Mucosa of rectum (tissue), 2 donors: Measurements from ENCODE around the gene LCN2.
A peak's percentile ranks its signal among the peaks of the same experiment; 100 is the strongest.
"Not testable (repeated sequence)": the region's sequence is repeated elsewhere in the genome, so short reads cannot be mapped to it uniquely, and the experiment has no call there.

Experiments used
- H3K27ac ChIP-seq, 2 donors: one replicate each; pipeline ENCODE4 v1.7.0; 2013; ENCODE audit warnings: inconsistent platforms in 2 of 2, low read depth in 2 of 2, low read length in 2 of 2
- H3K27me3 ChIP-seq, 2 donors: one replicate each; pipeline ENCODE4 v1.7.0; 2013; ENCODE audit warnings: low read length in 2 of 2; ENCODE audit not compliant: control insufficient read depth in 2 of 2, insufficient read depth in 2 of 2
- H3K36me3 ChIP-seq, 2 donors: one replicate each; pipeline ENCODE4 v1.7.0; 2013; ENCODE audit warnings: low read length in 2 of 2; ENCODE audit not compliant: control insufficient read depth in 2 of 2, insufficient read depth in 2 of 2
- H3K4me1 ChIP-seq, 2 donors: one replicate each; pipeline ENCODE4 v1.7.0; 2013; ENCODE audit warnings: low read length in 2 of 2, mild to moderate bottlenecking in 1 of 2; ENCODE audit not compliant: control insufficient read depth in 2 of 2, insufficient read depth in 2 of 2
- H3K4me3 ChIP-seq, 2 donors: one replicate each; pipeline ENCODE4 v1.7.0; 2013; ENCODE audit warnings: low read length in 2 of 2
- H3K9ac ChIP-seq, 2 donors: one replicate each; pipeline ENCODE4 v1.7.0; 2013; ENCODE audit warnings: low read length in 2 of 2, low read depth in 1 of 2, mild to moderate bottlenecking in 1 of 2
- H3K9me3 ChIP-seq, 2 donors: one replicate each; pipeline ENCODE4 v1.7.0; 2013; ENCODE audit warnings: low read length in 2 of 2; ENCODE audit not compliant: control insufficient read depth in 2 of 2
- donor health status: healthy.
- donor health status: Normal muscosa, but diverticular disease.

LCN2 gene

GRCh38 chr9:128128836-128129590 is 20.2 kb upstream of the LCN2 start:
- peak overlapping the region; percentile 95 to 97 for H3K27ac ChIP-seq
- H3K36me3 ChIP-seq, result peaks cover 7 to 8% of the 10 kb centered on the region in 2 donors
- peak overlapping the region; percentile 91 to 97 for H3K4me3 ChIP-seq
- H3K9me3 ChIP-seq, result no peaks in the 10 kb centered on the region
- H3K9ac ChIP-seq, result peak overlapping the region; percentile 80 to 88
- no peaks in the 10 kb centered on the region for H3K27me3 ChIP-seq
- peaks cover 25% of the 10 kb centered on the region in 2 donors for H3K4me1 ChIP-seq

- H3K9ac ChIP-seq, H3K36me3 ChIP-seq, H3K27me3 ChIP-seq, H3K9me3 ChIP-seq, H3K27ac ChIP-seq, H3K4me3 ChIP-seq: not testable (repeated sequence)
- H3K4me1 ChIP-seq, result peaks cover 21% of the 10 kb centered on the region in 2 donors
Observed at GRCh38 chr9:128129976-128130590, 19.2 kb upstream of the LCN2 start.

DNA sequence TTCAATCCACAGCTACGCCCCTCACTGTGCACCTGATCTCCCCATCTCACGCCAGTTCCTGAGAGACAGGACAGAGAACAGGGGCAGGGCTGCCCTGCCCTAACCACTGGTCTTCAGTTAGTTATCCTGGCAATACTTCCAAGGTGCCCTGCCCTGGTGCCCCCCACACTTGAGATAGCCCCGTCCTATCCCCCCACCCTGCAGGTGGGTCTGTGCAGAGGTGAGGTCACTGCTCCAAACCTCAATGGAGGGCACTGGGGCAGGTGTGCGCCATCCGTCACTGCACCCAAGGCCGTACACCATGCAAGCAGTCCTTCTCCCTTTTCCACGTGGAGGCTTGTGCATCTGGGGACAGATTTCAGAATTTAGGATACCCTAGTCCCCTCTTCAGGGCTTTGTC is 18.6 kb upstream of the LCN2 start:
- not testable (repeated sequence) for H3K27ac ChIP-seq, H3K9ac ChIP-seq, H3K4me3 ChIP-seq, H3K9me3 ChIP-seq, H3K27me3 ChIP-seq, H3K36me3 ChIP-seq
- H3K4me1 ChIP-seq, result peaks cover 15 to 19% of the 10 kb centered on the region in 2 donors

DNA sequence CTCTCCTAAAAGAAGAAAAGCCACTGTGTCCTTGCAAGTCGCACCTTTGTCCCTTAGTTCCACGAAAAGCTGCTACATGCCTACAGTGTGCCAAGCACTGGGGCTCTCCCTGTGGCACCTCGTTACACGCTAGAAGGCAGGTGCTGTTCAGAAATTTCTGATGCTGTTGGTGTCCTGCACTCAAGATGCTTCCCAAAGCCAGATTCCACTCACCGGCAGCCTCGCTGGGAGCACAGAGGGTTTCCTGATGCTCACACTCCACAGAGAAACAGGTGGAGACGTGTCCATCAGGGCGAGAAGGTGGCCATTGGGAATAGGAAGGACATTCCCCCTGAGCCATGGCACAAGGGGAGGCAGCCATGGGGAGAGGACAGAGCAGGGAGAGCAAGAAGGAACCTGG is 17.9 kb upstream of the LCN2 start:
- peaks cover 8 to 13% of the 10 kb centered on the region in 2 donors for H3K4me1 ChIP-seq
- H3K36me3 ChIP-seq, H3K9me3 ChIP-seq, H3K4me3 ChIP-seq, H3K27ac ChIP-seq, H3K9ac ChIP-seq, H3K27me3 ChIP-seq: not testable (repeated sequence)

GRCh38 chr9:128132139-128132538 is 17.1 kb upstream of the LCN2 start:
- H3K27ac ChIP-seq, H3K27me3 ChIP-seq, H3K4me3 ChIP-seq, H3K9me3 ChIP-seq, H3K4me1 ChIP-seq, H3K36me3 ChIP-seq, H3K9ac ChIP-seq: not testable (repeated sequence)

DNA sequence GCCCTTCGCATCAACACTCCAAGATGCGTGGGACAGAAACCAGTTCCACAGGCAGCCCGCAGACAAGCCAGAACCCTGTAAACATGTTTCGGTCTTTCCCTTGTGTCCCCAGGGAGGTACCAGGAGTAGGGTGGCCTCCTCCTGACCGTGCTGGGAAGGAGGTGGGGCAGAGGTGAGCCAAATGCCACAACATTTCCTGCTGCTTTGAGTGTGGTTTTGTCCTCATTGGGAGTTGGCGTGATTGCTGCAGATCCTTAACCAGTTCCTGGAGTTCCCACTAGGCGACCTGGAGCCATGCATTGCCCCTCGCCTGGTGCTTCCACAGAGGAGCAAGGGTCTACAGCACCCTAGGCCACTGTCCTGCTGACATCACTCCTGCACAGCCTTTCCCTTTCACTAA is 13.7 kb upstream of the LCN2 start:
- H3K36me3 ChIP-seq, H3K9me3 ChIP-seq, H3K4me1 ChIP-seq, H3K4me3 ChIP-seq, H3K27me3 ChIP-seq, H3K27ac ChIP-seq, H3K9ac ChIP-seq: not testable (repeated sequence)

DNA sequence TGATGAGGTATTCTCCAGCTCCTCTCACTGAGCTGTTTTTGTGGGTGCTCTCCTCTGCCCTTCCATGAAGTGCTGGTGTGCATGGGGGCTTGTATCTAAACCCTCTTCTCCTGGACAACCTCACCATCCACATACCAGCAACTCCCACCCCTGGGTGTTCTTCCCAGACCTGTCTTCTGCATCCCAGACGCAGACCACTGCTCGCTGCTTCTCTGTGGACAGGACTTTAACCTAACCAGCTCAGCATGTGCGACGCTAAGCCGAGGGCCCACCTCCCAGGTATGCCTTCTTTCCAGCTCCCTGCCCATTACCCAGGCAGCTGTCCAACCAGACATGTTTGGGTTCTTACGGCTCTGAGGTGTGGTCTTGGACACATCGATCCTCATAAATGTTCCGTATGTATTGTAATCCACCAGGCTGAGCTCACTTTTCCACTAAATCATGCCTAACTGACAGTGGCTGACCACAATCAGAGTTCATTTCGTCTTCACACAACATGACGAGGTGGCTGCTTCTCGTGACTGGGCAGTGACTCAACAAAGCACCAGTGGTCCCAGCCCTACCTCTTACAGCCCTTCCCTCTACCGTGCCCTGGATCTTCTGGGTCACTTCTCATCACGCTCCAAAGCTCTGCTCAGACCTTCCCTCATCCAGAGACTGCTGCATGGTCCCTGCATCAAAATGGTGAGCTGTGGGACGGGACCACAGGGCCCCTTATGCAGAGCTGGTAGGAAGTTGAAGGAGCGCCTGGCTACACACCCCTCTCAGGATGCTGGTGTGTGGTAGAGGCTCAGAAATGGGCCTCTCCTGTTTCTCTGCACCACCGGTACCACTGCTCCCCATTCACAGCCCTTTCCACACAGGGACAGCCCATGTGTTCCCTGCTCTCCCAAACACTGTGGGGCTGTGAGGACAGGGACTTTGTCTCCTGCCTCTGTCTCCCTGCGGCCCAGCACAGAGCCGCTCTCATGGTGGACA is 12.1 kb upstream of the LCN2 start:
- no peaks in the 10 kb centered on the region for H3K27me3 ChIP-seq
- H3K36me3 ChIP-seq, result no peaks in the 10 kb centered on the region
- no peak overlapping the region for H3K9ac ChIP-seq
- H3K4me1 ChIP-seq, result no peaks in the 10 kb centered on the region
- H3K9me3 ChIP-seq, result no peaks in the 10 kb centered on the region
- no peak overlapping the region for H3K4me3 ChIP-seq
- no peak overlapping the region for H3K27ac ChIP-seq

GRCh38 chr9:128138001-128138400 is 11.3 kb upstream of the LCN2 start:
- Histone ChIP-seq H3K4me3 (no peak overlapping the region), H3K9me3 (no peaks in the 10 kb centered on the region), H3K4me1 (no peaks in the 10 kb centered on the region), H3K9ac (no peak overlapping the region), H3K36me3 (no peaks in the 10 kb centered on the region), H3K27ac (no peak overlapping the region), H3K27me3 (no peaks in the 10 kb centered on the region)

DNA sequence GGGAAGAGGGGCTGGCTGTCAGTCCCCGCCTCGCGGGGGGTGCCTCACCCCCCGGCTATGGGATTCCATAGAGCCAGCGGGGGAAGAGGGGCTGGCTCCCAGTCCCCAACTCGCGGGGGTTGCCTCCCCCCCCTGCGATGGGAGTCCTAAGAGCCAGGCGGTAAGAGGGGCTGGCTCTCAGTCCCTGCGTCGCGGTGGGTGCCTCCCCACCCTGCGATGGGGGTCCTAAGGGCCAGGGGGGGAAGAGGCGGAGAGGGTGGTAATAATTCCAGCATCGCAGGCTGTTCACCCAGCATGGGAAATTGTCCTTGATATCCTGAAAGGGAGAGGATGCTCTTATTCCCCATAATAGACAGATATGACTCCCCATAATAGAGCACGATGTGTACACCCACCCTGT is 9.6 kb upstream of the LCN2 start:
- Histone ChIP-seq H3K9me3 (no peaks in the 10 kb centered on the region), H3K4me1 (peaks cover 8 to 9% of the 10 kb centered on the region in 2 donors), H3K4me3 (no peak overlapping the region), H3K27me3 (no peaks in the 10 kb centered on the region), H3K9ac (no peak overlapping the region), H3K36me3 (no peaks in the 10 kb centered on the region), H3K27ac (no peak overlapping the region)

GRCh38 chr9:128141604-128142003 is 7.6 kb upstream of the LCN2 start:
- Histone ChIP-seq H3K9ac (no peak overlapping the region), H3K9me3 (no peaks in the 10 kb centered on the region), H3K4me3 (no peak overlapping the region), H3K27ac (no peak overlapping the region), H3K27me3 (no peaks in the 10 kb centered on the region), H3K4me1 (peaks cover 8 to 9% of the 10 kb centered on the region in 2 donors), H3K36me3 (no peaks in the 10 kb centered on the region)
